Vagina (tissue), 2 donors: ENCODE data around the gene CLCA2. TPM values are rescaled to one million over a fixed set of nuclear protein-coding genes. Genes with fewer than 3 reads are reported as not detected.

Experiments used
- DNase-seq, 2 donors: peaks; one replicate each; pipeline ENCODE4 v3.0.0-alpha.2; 2017; ENCODE audit errors: extremely low spot score in 2 of 2
- H3K27ac ChIP-seq: fragments of 200-600 bp; sonication (generic); one replicate; pipeline ENCODE4 v1.5.1; 2019
- H3K27me3 ChIP-seq: fragments of 200-600 bp; sonication (generic); one replicate; pipeline ENCODE4 v1.5.1; 2019
- H3K36me3 ChIP-seq, 2 donors: fragments of 200-600 bp; sonication (generic); one replicate each; pipeline ENCODE4 v1.5.1; 2017 to 2019
- H3K4me1 ChIP-seq: fragments of 200-600 bp; sonication (generic); one replicate; pipeline ENCODE4 v1.5.1; 2019
- H3K4me3 ChIP-seq, 2 donors: fragments of 200-600 bp; sonication (generic); 1 replicate in 1 of 2; 2 replicates in 1 of 2; pipeline ENCODE4 v1.5.1; 2016 to 2019
- H3K9me3 ChIP-seq: fragments of 200-600 bp; sonication (generic); one replicate; pipeline ENCODE4 v1.5.1; 2019
- POLR2A ChIP-seq, 2 donors: fragments of 450-650 bp; IDR thresholded peaks; one replicate each; pipeline ENCODE4 v1.6.1; 2017; ENCODE audit warnings: antibody characterized with exemption in 2 of 2, mild to moderate bottlenecking in 2 of 2, moderate library complexity in 2 of 2
- POLR2AphosphoS5 ChIP-seq, 2 donors: sonication (generic); formaldehyde crosslinking; IDR thresholded peaks; one replicate each; pipeline ENCODE4 v1.9.0; 2017; ENCODE audit warnings: antibody characterized with exemption in 2 of 2, mild to moderate bottlenecking in 2 of 2, low read depth in 1 of 2; ENCODE audit not compliant: insufficient read depth in 1 of 2
- intact Hi-C: fragments of 100-400 bp; cut with DNase I; formaldehyde crosslinking; loops from one replicate; pipeline ENCODE4 v1.15.1; 2023
- total RNA-seq: library from RNA; depleted of rRNA; stranded (reverse); fragments of >200 nt; gene quantifications from one replicate; pipeline ENCODE4 v1.2.3, GENCODE V29; 2016
- TF ChIP-seq, protein P1 (sequence below), 3 experiments: fragments of 450-650 bp in 2 of 3; fragments of 200-600 bp in 1 of 3; sonication (generic) in 1 of 3; IDR thresholded peaks; one replicate each; pipeline ENCODE4 v1.5.1; 2017 to 2019; ENCODE audit warnings: antibody characterized with exemption in 3 of 3, mild to moderate bottlenecking in 2 of 3, moderate library complexity in 2 of 3

Gene CLCA2
- total RNA-seq, 1 donor from 2014 or later: 65.8 TPM

DNA sequence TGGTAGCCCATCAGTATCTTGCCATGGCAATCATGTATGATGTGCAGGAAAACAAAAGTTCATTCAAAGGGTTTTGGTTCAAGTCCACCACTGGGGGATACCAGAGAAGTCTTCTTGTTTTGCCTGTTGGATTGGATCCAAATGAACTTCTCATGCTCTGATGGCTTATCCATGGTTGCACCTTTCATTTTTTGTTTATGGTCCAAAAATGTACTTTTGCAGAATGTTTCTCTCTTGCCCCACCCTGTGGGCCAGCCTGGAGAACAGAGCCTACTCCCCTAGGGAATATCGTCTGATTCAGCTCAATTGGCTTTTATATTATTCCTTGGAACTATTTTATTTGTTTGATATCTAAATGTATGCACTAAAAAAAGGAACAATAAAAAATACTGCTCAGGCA lies 24.7 kb downstream of the CLCA2 start:
- Histone ChIP-seq H3K4me3 (no peak overlapping the region), H3K36me3 (no peaks in the 10 kb centered on the region), H3K27ac (no peak overlapping the region), H3K9me3 (no peaks in the 10 kb centered on the region), H3K27me3 (no peaks in the 10 kb centered on the region), H3K4me1 (no peaks in the 10 kb centered on the region)
- TF ChIP-seq POLR2A (IDR thresholded peaks at IDR 0.05): no peak
- no peak for TF ChIP-seq POLR2AphosphoS5 (IDR thresholded peaks at IDR 0.05; ENCODE audit: insufficient read depth in 1 of 2, low read depth in 1 of 2)
- TF ChIP-seq, protein P1, sequence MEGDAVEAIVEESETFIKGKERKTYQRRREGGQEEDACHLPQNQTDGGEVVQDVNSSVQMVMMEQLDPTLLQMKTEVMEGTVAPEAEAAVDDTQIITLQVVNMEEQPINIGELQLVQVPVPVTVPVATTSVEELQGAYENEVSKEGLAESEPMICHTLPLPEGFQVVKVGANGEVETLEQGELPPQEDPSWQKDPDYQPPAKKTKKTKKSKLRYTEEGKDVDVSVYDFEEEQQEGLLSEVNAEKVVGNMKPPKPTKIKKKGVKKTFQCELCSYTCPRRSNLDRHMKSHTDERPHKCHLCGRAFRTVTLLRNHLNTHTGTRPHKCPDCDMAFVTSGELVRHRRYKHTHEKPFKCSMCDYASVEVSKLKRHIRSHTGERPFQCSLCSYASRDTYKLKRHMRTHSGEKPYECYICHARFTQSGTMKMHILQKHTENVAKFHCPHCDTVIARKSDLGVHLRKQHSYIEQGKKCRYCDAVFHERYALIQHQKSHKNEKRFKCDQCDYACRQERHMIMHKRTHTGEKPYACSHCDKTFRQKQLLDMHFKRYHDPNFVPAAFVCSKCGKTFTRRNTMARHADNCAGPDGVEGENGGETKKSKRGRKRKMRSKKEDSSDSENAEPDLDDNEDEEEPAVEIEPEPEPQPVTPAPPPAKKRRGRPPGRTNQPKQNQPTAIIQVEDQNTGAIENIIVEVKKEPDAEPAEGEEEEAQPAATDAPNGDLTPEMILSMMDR (IDR thresholded peaks at IDR 0.05): no peak
- intact Hi-C loops: no loop called here
- DNase-seq: no peak

DNA sequence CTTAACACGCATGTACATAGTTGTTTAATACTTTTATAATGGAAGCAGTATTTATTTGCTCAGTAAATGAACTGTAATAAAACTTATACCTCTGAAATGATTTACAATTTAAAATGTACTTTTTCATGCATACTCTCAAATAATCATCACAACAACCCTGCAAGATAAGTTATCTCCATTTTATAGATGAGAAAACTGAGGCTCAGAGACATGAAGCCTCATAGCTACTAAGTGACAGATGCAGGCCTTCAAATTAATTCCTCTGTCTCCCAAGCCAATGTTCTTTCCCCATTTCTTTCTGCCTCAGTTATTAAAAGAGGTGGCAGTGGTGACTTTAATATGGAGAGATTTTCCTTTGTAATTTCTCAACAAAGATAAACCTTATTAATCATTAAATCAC lies 25.1 kb downstream of the CLCA2 start:
- no peak overlapping the region for H3K4me3 ChIP-seq
- no peak for DNase-seq
- H3K4me1 ChIP-seq: no peaks in the 10 kb centered on the region
- no peaks in the 10 kb centered on the region for H3K36me3 ChIP-seq
- H3K9me3 ChIP-seq: no peaks in the 10 kb centered on the region
- H3K27me3 ChIP-seq: no peaks in the 10 kb centered on the region
- no peak for TF ChIP-seq POLR2A (IDR thresholded peaks at IDR 0.05)
- TF ChIP-seq, protein P1 (IDR thresholded peaks at IDR 0.05): no peak
- no peak for TF ChIP-seq POLR2AphosphoS5 (IDR thresholded peaks at IDR 0.05; ENCODE audit: insufficient read depth in 1 of 2, low read depth in 1 of 2)
- intact Hi-C loops: no loop called here
- H3K27ac ChIP-seq: no peak overlapping the region

DNA sequence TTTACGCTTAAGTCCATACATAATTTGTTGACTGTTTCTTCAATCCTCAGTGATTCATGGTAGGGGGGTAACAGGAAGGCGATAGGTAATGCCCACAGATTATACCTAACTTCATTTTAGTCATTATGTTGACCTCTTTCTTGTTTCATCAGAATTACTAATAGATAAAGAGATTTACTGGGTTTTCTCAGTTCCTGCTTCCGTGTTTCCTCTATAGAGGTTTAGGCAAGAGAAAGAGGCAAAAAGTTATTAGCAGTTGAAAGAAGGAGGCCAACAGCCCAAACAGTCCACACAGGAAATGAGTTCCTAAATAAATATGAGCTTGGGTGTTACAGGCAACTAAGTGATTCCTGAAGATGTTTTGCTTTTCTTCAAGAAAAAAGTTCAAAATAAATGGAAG lies 26.9 kb downstream of the CLCA2 start:
- Histone ChIP-seq H3K4me1 (no peaks in the 10 kb centered on the region), H3K9me3 (no peaks in the 10 kb centered on the region), H3K27ac (no peak overlapping the region), H3K4me3 (no peak overlapping the region), H3K27me3 (no peaks in the 10 kb centered on the region), H3K36me3 (no peaks in the 10 kb centered on the region)
- TF ChIP-seq, protein P1 (IDR thresholded peaks at IDR 0.05): no peak
- TF ChIP-seq POLR2A (IDR thresholded peaks at IDR 0.05) (no peak), POLR2AphosphoS5 (IDR thresholded peaks at IDR 0.05; ENCODE audit: insufficient read depth in 1 of 2, low read depth in 1 of 2) (no peak)
- DNase-seq: no peak
- intact Hi-C loops: no loop called here

DNA sequence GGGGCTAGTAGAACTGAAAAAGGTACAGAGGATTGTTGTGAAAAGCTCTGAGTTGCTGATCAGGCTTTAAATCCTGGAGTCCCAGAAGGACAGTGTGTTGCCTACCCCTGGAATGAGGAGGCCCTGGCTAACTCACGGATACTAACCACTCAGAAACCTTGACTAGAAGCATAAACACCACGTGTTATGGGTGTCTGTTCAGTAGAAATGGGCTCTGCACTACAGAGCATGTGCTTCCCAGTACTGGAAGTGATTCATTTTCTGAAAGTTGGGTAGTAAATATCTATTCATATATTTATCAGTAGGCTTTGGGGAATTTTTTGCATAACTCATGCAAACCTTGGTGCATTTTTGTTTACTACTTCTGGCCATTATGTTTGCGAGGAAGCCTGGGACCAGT lies 29.7 kb downstream of the CLCA2 start:
- TF ChIP-seq, protein P1 (IDR thresholded peaks at IDR 0.05): no peak
- TF ChIP-seq POLR2A (IDR thresholded peaks at IDR 0.05): no peak
- no peak for TF ChIP-seq POLR2AphosphoS5 (IDR thresholded peaks at IDR 0.05; ENCODE audit: insufficient read depth in 1 of 2, low read depth in 1 of 2)
- no peaks in the 10 kb centered on the region for H3K9me3 ChIP-seq
- no peak overlapping the region for H3K4me3 ChIP-seq
- H3K36me3 ChIP-seq: no peaks in the 10 kb centered on the region
- intact Hi-C loops: no loop called here
- H3K27me3 ChIP-seq: no peaks in the 10 kb centered on the region
- DNase-seq: no peak
- H3K4me1 ChIP-seq: no peaks in the 10 kb centered on the region
- no peak overlapping the region for H3K27ac ChIP-seq

DNA sequence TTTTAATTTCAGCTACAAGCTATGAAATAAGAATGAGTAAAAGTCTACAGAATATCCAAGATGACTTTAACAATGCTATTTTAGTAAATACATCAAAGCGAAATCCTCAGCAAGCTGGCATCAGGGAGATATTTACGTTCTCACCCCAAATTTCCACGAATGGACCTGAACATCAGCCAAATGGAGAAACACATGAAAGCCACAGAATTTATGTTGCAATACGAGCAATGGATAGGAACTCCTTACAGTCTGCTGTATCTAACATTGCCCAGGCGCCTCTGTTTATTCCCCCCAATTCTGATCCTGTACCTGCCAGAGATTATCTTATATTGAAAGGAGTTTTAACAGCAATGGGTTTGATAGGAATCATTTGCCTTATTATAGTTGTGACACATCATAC lies 31.1 kb downstream of the CLCA2 start:
- intact Hi-C loops: no loop called here
- no peaks in the 10 kb centered on the region for H3K4me1 ChIP-seq
- no peaks in the 10 kb centered on the region for H3K9me3 ChIP-seq
- H3K27ac ChIP-seq: no peak overlapping the region
- H3K4me3 ChIP-seq: no peak overlapping the region
- TF ChIP-seq, protein P1 (IDR thresholded peaks at IDR 0.05): no peak
- no peak for TF ChIP-seq POLR2A (IDR thresholded peaks at IDR 0.05)
- H3K27me3 ChIP-seq: no peaks in the 10 kb centered on the region
- DNase-seq: no peak
- H3K36me3 ChIP-seq: no peaks in the 10 kb centered on the region
